Sigmoid colon (tissue), 7 donors: Measurements from ENCODE around the gene SPI1. TPM values are rescaled to one million over a fixed set of nuclear protein-coding genes. Genes with fewer than 3 reads are reported as not detected.

Experiments
- DNase-seq: peaks from one replicate; pipeline ENCODE4 v3.0.0-alpha.2; 2019
- H3K27ac ChIP-seq, 4 donors: fragments of 200-600 bp; sonication (generic); one replicate each; pipeline ENCODE4 v1.5.1; 2016 to 2019; ENCODE audit warnings: mild to moderate bottlenecking in 1 of 4
- H3K27me3 ChIP-seq, 3 donors: fragments of 200-600 bp; sonication (generic); one replicate each; pipeline ENCODE4 v1.5.1; 2019; ENCODE audit warnings: mild to moderate bottlenecking in 1 of 3
- H3K36me3 ChIP-seq, 4 donors: fragments of 200-600 bp; sonication (generic); one replicate each; pipeline ENCODE4 v1.5.1; 2016 to 2019
- H3K4me1 ChIP-seq, 4 donors: fragments of 200-600 bp; sonication (generic); one replicate each; pipeline ENCODE4 v1.5.1; 2017 to 2019
- H3K4me3 ChIP-seq, 4 donors: fragments of 200-600 bp; sonication (generic); one replicate each; pipeline ENCODE4 v1.5.1; 2017 to 2019; ENCODE audit warnings: mild to moderate bottlenecking in 2 of 4, moderate library complexity in 1 of 4
- H3K9me3 ChIP-seq, 4 donors: fragments of 200-600 bp in 3 of 4; sonication (generic) in 3 of 4; one replicate each; pipeline versions ENCODE4 v1.5.1 to v1.6.1; 2013 to 2019
- EP300 ChIP-seq, 4 donors: sonication (generic); formaldehyde crosslinking; IDR thresholded peaks; one replicate each; pipeline ENCODE4 v1.6.1; 2017; ENCODE audit warnings: antibody characterized with exemption in 4 of 4
- POLR2A ChIP-seq, 2 donors: fragments of 450-650 bp; IDR thresholded peaks; one replicate each; pipeline ENCODE4 v1.6.1; 2016; ENCODE audit warnings: antibody characterized with exemption in 2 of 2, mild to moderate bottlenecking in 2 of 2, moderate library complexity in 2 of 2
- POLR2AphosphoS5 ChIP-seq, 4 donors: sonication (generic); formaldehyde crosslinking; IDR thresholded peaks; one replicate each; pipeline ENCODE4 v1.6.1; 2017; ENCODE audit warnings: antibody characterized with exemption in 4 of 4
- WGBS, 2 donors: extraction: QIAGEN DNeasy Blood & Tissue Kit; methylation state at CpG; one replicate each; pipeline ENCODE4 v1.1.7; 2013; 5-methylcytosine and 5-hydroxymethylcytosine counted together
- intact Hi-C: fragments of 100-400 bp; cut with DNase I; formaldehyde crosslinking; loops from one replicate; pipeline ENCODE4 v1.15.1; 2023
- polyA plus RNA-seq, 3 donors: library from polyadenylated mRNA; stranded (reverse); fragments of 200-250 nt; gene quantifications; one replicate each; pipeline ENCODE4 v1.2.3, GENCODE V29; 2013
- total RNA-seq, 4 donors: library from RNA; depleted of rRNA; stranded (reverse); fragments of >200 nt; gene quantifications; one replicate each; pipeline ENCODE4 v1.1.0, GENCODE V29; 2016
- TF ChIP-seq, protein P1 (sequence below), 4 experiments: fragments of 450-650 bp in 3 of 4; fragments of 200-600 bp in 1 of 4; IDR thresholded peaks; one replicate each; pipeline ENCODE4 v1.5.1; 2016 to 2019; ENCODE audit warnings: antibody characterized with exemption in 4 of 4, mild to moderate bottlenecking in 3 of 4, moderate library complexity in 2 of 4
- donor health status: healthy with polysubstance abuse.
- donor health status: Bipolar disorder and iron deficiency.
- donor health status: healthy.

The SPI1 gene
- total and polyA plus RNA-seq, 7 donors = 10.5 to 29.8 (median 19.7) TPM

DNA sequence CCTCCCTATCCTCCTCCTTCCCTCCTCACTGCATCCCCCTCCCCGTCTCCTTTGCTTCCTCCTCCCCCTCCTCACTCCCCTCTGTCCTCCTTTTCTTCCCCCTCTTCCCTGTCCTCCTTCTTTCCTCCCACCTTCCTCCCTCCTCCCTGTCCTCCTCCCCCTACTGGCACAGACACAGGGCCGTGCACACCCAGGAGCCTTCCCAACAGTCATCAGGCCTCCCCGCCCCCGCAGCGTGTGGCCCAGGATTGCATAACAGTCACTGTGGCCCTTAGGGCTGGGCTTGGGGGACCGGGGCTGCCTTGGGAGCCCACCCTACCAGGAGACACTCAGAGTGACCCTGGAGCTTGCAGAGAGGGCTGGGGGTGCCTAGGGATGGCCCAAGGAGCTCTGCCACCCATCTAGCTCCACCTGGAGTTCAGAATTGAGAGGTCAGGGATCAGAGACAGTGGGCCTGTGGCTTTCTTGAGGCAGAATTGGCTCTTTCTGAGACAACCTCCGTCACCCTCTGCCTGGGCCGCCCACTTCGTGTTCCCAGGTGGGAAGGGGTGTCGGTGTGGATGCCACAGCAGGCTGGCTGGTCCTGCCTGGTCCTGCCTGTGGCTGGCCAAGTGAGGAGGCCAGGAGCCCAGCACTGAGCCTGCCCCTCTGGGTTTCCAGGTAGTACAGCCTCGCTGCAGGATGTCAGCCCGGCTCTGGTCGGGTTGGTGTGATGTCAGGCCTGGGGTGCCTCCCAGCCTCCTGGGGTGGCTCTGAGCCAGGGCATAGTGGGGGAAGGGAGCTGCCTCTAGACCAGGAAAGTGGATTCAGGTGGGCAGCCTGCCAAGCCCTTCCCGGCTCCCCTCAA lies 1.6 kb downstream of the SPI1 start:
- Histone ChIP-seq H3K36me3 (no peaks in the 10 kb centered on the region), H3K4me1 (peaks cover 0 to 6% (median 0%) of the 10 kb centered on the region in 4 donors), H3K4me3 (peak overlapping the region in 3 of 4 donors; percentile 19 to 38 (median 35)), H3K9me3 (no peaks in the 10 kb centered on the region), H3K27ac (peak overlapping the region; percentile 47 to 67 (median 56)), H3K27me3 (no peaks in the 10 kb centered on the region)
- intact Hi-C loops = no loop called here
- 53 to 67% methylated on average over 14 of the region's 14 CpGs for WGBS, 2 donors
- TF ChIP-seq, protein P1, sequence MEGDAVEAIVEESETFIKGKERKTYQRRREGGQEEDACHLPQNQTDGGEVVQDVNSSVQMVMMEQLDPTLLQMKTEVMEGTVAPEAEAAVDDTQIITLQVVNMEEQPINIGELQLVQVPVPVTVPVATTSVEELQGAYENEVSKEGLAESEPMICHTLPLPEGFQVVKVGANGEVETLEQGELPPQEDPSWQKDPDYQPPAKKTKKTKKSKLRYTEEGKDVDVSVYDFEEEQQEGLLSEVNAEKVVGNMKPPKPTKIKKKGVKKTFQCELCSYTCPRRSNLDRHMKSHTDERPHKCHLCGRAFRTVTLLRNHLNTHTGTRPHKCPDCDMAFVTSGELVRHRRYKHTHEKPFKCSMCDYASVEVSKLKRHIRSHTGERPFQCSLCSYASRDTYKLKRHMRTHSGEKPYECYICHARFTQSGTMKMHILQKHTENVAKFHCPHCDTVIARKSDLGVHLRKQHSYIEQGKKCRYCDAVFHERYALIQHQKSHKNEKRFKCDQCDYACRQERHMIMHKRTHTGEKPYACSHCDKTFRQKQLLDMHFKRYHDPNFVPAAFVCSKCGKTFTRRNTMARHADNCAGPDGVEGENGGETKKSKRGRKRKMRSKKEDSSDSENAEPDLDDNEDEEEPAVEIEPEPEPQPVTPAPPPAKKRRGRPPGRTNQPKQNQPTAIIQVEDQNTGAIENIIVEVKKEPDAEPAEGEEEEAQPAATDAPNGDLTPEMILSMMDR (IDR thresholded peaks at IDR 0.05) = no peak
- no peak for TF ChIP-seq POLR2AphosphoS5 (IDR thresholded peaks at IDR 0.05)
- no peak for TF ChIP-seq POLR2A (IDR thresholded peaks at IDR 0.05)
- no peak for DNase-seq

DNA sequence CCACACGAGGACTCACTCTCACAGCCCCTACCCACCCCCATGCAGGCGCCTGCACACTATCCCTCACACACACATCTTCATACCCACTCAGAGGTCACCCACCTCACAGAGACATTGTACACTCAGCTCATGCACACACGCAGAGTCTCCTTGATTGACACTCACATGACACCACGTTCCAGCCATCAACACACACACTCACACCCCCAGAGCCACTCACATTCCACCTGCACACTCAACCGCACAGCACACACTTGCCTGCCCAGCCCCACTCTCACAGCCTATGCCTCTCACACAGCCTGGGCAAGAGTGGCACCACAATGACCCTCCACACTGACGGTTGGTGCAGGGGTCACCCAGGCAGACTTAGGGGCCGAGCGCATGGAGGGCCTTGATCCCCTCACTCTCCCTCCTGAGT lies 2.2 kb downstream of the SPI1 start:
- Histone ChIP-seq H3K27me3 (no peaks in the 10 kb centered on the region), H3K4me1 (peaks cover 0 to 6% (median 0%) of the 10 kb centered on the region in 4 donors), H3K27ac (no peak overlapping the region), H3K36me3 (no peaks in the 10 kb centered on the region), H3K4me3 (peak overlapping the region in 3 of 4 donors; percentile 19 to 38 (median 35)), H3K9me3 (no peaks in the 10 kb centered on the region)
- WGBS, 2 donors = 76 to 80% methylated on average over 8 of the region's 8 CpGs
- TF ChIP-seq, protein P1 (IDR thresholded peaks at IDR 0.05) = no peak
- no peak for TF ChIP-seq POLR2A (IDR thresholded peaks at IDR 0.05)
- no peak for TF ChIP-seq EP300 (IDR thresholded peaks at IDR 0.05)
- no peak for TF ChIP-seq POLR2AphosphoS5 (IDR thresholded peaks at IDR 0.05)
- intact Hi-C loops = no loop called here
- DNase-seq = no peak

DNA sequence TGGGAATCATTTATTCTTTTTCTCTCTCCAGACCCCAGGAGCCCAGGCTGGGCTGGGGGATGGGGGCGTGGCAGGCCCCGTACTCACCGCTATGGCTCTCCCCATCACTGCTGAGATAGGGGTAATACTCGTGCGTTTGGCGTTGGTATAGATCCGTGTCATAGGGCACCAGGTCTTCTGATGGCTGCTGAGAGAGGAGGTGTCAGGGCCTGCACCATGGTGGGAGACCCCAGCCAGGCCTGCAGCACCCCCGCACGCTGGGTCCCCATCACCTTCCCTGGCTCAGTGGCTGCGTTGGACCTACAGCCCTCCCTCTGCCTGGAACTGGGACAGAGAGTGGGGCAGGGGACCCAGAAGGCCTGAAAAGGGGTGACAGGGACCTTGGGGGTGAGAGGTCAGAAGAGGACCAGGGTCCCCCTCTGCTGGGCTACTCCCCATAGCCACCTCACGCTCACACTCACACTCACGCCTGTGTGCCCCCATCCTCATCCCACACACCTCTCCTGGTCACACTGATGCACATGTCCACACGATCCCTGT lies 2.7 kb downstream of the SPI1 start:
- peaks cover 0 to 6% (median 0%) of the 10 kb centered on the region in 4 donors for H3K4me1 ChIP-seq
- H3K27me3 ChIP-seq = no peaks in the 10 kb centered on the region
- TF ChIP-seq EP300 (IDR thresholded peaks at IDR 0.05) (no peak), POLR2A (IDR thresholded peaks at IDR 0.05) (no peak), POLR2AphosphoS5 (IDR thresholded peaks at IDR 0.05) (no peak)
- TF ChIP-seq, protein P1 (IDR thresholded peaks at IDR 0.05) = no peak
- peak overlapping the region in 2 of 4 donors; percentile 35 to 38 for H3K4me3 ChIP-seq
- WGBS, 2 donors = 91% methylated on average over 13 of the region's 13 CpGs
- DNase-seq = no peak
- no peaks in the 10 kb centered on the region for H3K36me3 ChIP-seq
- intact Hi-C loops = loop anchor here (2.0 kb wide), 1 partner anchor 31 kb away; no protein-coding TSS in a partner anchor
- no peak overlapping the region for H3K27ac ChIP-seq
- no peaks in the 10 kb centered on the region for H3K9me3 ChIP-seq

DNA sequence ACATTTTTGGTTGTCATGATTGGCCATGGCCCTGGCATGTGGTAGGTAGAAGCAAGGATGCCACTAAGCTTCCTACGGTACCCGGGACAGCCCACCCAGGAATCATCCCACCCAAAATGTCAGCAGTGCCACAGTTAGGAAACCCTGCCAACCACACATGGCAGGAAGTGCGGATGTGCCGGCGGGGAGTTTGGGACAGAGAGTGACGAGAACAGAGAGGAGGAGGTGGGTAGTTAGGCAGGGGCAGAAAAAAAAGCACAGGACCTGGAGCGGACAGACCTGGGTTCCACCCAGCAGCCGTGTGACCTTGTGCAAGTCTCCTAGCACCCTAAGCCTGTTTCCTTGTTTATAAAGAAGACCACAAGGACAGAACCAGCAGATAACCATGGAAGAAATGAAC lies 3.3 kb downstream of the SPI1 start:
- peaks cover 0 to 6% (median 0%) of the 10 kb centered on the region in 4 donors for H3K4me1 ChIP-seq
- no peaks in the 10 kb centered on the region for H3K36me3 ChIP-seq
- DNase-seq = no peak
- H3K9me3 ChIP-seq = no peaks in the 10 kb centered on the region
- H3K27ac ChIP-seq = no peak overlapping the region
- no peaks in the 10 kb centered on the region for H3K27me3 ChIP-seq
- no peak overlapping the region for H3K4me3 ChIP-seq
- TF ChIP-seq POLR2A (IDR thresholded peaks at IDR 0.05) (no peak), POLR2AphosphoS5 (IDR thresholded peaks at IDR 0.05) (no peak), EP300 (IDR thresholded peaks at IDR 0.05) (no peak)
- TF ChIP-seq, protein P1 (IDR thresholded peaks at IDR 0.05) = no peak
- intact Hi-C loops = loop anchor here (2.0 kb wide), 1 partner anchor 32 kb away; no protein-coding TSS in a partner anchor
- 80 to 86% methylated on average over 8 of the region's 8 CpGs for WGBS, 2 donors
